Muscle of leg (tissue), 11 donors: ENCODE measurements around the gene PLEKHA7. TPM values are rescaled to one million over a fixed set of nuclear protein-coding genes. Genes with fewer than 3 reads are reported as not detected.
A peak's percentile ranks its signal among the peaks of the same experiment; 100 is the strongest.

Experiments used
- DNase-seq: peaks from one replicate; pipeline ENCODE4 v3.0.0; 2013
- H3K27ac ChIP-seq: one replicate; pipeline ENCODE4 v1.5.1; 2013; ENCODE audit warnings: mild to moderate bottlenecking, low read length, control low read depth
- H3K27me3 ChIP-seq: one replicate; pipeline ENCODE4 v1.6.1; 2013; ENCODE audit warnings: low read length; ENCODE audit not compliant: control insufficient read depth, insufficient read depth
- H3K36me3 ChIP-seq: one replicate; pipeline ENCODE4 v1.6.1; 2013; ENCODE audit warnings: low read length; ENCODE audit not compliant: control insufficient read depth, insufficient read depth
- H3K4me1 ChIP-seq: one replicate; pipeline ENCODE4 v1.6.1; 2013; ENCODE audit warnings: low read length; ENCODE audit not compliant: control insufficient read depth, insufficient read depth
- H3K4me3 ChIP-seq: one replicate; pipeline ENCODE4 v1.5.1; 2013; ENCODE audit warnings: low read length, control low read depth
- H3K9me3 ChIP-seq: replicated peaks from 2 replicates; pipeline ENCODE4 v1.6.1; 2013; ENCODE audit warnings: low read depth, low read length; ENCODE audit not compliant: control insufficient read depth
- WGBS: methylation state at CpG from one replicate; pipeline ENCODE4 v1.1.5; 2013; ENCODE audit warnings: missing lambda C conversion rate; ENCODE audit not compliant: insufficient coverage; 5-methylcytosine and 5-hydroxymethylcytosine counted together
- polyA plus RNA-seq, 8 donors: library from polyadenylated mRNA; unstranded; fragments of 120-200 nt; gene quantifications; one replicate each; pipeline versions ENCODE4 v1.2.1 to v1.2.3, GENCODE V29; 2013; ENCODE audit warnings: inconsistent platforms in 1 of 8, low replicate concordance in 1 of 8; ENCODE audit not compliant: insufficient read length in 8 of 8, insufficient read depth in 1 of 8
- total RNA-seq: library from RNA; stranded (reverse); fragments of 120-200 nt; gene quantifications from one replicate; pipeline ENCODE4 v1.2.4, GENCODE V29; 2013

The PLEKHA7 gene
- total and polyA plus RNA-seq, 9 donors = 2.6 to 7.8 (median 4.2) TPM

DNA sequence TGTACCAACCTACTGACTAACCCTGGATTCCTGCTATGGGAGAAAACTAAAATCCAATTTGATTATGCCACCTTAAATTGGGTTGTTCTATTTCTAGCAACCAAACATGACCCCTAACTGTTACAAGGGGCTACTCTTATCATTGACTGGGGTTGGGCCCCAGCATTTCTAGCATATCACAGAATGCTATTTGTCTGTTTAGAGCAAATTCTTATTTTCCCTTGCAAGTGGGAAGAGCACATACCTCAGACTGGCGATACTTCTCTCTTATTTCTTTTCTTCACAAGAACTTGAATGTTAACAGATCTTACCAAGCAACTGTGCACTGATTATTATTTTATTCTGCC, 182.0 kb downstream of the PLEKHA7 start:
- Histone ChIP-seq H3K27ac (no peak overlapping the region), H3K36me3 (no peaks in the 10 kb centered on the region), H3K4me1 (no peaks in the 10 kb centered on the region), H3K9me3 (no peaks in the 10 kb centered on the region), H3K4me3 (no peak overlapping the region), H3K27me3 (no peaks in the 10 kb centered on the region)
- DNase-seq = no peak
- WGBS = no CpG with 5 or more reads among the region's 1 CpG

- H3K9me3 ChIP-seq = no peaks in the 10 kb centered on the region
- H3K27ac ChIP-seq = no peak overlapping the region
- 43% methylated on average over 7 of the region's 10 CpGs for WGBS
- no peaks in the 10 kb centered on the region for H3K27me3 ChIP-seq
- H3K36me3 ChIP-seq = no peaks in the 10 kb centered on the region
- DNase-seq = no peak
- H3K4me3 ChIP-seq = no peak overlapping the region
- H3K4me1 ChIP-seq = no peaks in the 10 kb centered on the region
Measured at GRCh38 chr11:16831316-16832192, 182.7 kb downstream of the PLEKHA7 start.

- Histone ChIP-seq H3K4me3 (no peak overlapping the region), H3K27me3 (no peaks in the 10 kb centered on the region), H3K4me1 (no peaks in the 10 kb centered on the region), H3K36me3 (peaks cover 4% of the 10 kb centered on the region), H3K9me3 (no peaks in the 10 kb centered on the region), H3K27ac (no peak overlapping the region)
- WGBS = 57% methylated on average over 1 of the region's 2 CpGs
- no peak for DNase-seq
Measured at GRCh38 chr11:16827139-16827538, 187.1 kb downstream of the PLEKHA7 start.

- no peaks in the 10 kb centered on the region for H3K4me1 ChIP-seq
- no peaks in the 10 kb centered on the region for H3K9me3 ChIP-seq
- no peak for DNase-seq
- H3K27me3 ChIP-seq = no peaks in the 10 kb centered on the region
- WGBS = 71% methylated on average over 8 of the region's 9 CpGs
- no peak overlapping the region for H3K4me3 ChIP-seq
- H3K36me3 ChIP-seq = peaks cover 4% of the 10 kb centered on the region
- no peak overlapping the region for H3K27ac ChIP-seq
Measured at GRCh38 chr11:16825968-16826367, 188.2 kb downstream of the PLEKHA7 start.

GRCh38 chr11:16825101-16825500, 189.1 kb downstream of the PLEKHA7 start:
- WGBS = 92% methylated on average over 2 of the region's 5 CpGs
- H3K4me3 ChIP-seq = no peak overlapping the region
- H3K27me3 ChIP-seq = no peaks in the 10 kb centered on the region
- no peaks in the 10 kb centered on the region for H3K9me3 ChIP-seq
- peaks cover 5% of the 10 kb centered on the region for H3K4me1 ChIP-seq
- peaks cover 4% of the 10 kb centered on the region for H3K36me3 ChIP-seq
- no peak for DNase-seq
- H3K27ac ChIP-seq = no peak overlapping the region

DNA sequence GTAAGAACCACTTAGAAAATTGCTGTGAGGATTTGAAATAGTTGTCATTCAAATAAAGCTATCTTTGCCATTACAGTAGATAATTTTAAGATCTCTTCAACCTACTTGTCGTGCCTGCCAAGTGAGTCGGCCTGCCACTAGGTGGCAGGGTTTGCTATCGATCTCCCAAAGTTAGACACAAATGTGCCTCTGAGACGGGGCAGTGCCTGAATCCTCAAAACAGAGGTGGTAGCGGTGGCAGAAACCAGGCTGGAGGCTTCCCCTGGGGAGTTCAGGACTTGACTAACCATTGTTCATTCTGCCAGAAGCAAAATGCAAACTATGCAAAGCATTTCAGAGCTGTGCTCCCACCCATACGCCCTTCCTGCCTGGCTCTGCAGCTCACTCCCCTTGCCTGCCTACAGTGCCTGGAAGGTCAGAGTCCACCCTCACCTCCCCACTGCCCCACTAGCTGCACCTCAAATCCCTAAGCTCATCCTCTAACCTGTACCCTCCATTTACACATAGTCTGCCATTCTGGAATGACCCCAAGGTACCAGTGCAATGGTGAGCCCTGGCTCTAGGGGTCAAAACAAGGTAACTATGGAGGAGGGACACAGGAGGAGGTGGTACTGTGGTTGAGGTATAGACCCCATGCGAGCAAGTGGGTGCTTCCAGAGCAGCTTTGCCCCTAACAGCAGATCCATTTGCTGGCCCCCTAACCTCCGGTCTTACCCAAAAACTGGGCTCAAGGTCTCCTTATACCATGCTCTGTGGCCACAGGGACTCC, 193.7 kb downstream of the PLEKHA7 start:
- Histone ChIP-seq H3K9me3 (no peaks in the 10 kb centered on the region), H3K4me3 (no peak overlapping the region), H3K27ac (no peak overlapping the region), H3K4me1 (peaks cover 6% of the 10 kb centered on the region), H3K36me3 (no peaks in the 10 kb centered on the region), H3K27me3 (no peaks in the 10 kb centered on the region)
- peak; percentile 82 for DNase-seq
- 13% methylated on average over 4 of the region's 8 CpGs for WGBS

DNA sequence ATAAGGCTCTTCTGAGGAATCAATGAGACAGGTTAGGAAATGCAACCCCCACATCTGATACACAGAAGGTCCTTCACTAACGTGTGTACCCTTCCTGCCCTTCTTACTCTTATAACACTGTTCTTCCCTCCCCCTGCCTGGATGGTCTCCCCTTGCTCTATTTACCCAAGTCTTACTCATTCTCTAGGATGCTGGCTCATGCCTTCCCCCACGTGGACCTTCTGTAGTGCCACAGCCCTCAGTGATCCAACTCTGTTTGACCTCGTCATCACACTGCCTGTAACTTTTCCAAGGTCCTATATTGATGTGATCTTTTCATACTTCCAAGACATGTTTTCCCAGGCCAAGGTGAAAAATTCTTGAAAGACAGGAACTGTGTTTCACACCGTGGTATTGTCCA, 195.9 kb downstream of the PLEKHA7 start:
- WGBS = 65% methylated on average over 3 of the region's 4 CpGs
- peaks cover 18% of the 10 kb centered on the region for H3K4me1 ChIP-seq
- no peak for DNase-seq
- H3K4me3 ChIP-seq = no peak overlapping the region
- H3K36me3 ChIP-seq = no peaks in the 10 kb centered on the region
- H3K9me3 ChIP-seq = no peaks in the 10 kb centered on the region
- no peak overlapping the region for H3K27ac ChIP-seq
- peaks cover 4% of the 10 kb centered on the region for H3K27me3 ChIP-seq

DNA sequence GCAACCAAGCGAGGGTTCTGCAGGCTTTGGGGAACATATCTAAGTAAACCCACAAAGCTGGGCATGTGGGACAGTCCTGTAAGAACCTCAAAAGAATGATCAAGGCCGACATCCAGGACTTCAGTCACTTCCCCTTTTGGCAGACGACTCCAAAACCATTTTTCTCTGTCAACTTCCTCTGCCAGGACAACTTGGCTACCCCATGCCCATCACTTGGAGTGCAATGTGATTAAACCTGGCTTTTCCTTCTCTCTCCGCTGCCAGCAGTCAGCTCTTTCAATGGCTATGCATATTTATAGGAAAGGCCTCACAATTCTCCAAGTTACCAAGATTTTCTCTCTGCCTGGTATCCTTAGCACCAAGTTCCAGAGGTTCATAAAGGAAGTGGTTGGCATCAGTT, 196.9 kb downstream of the PLEKHA7 start:
- peak; percentile 25 for DNase-seq
- Histone ChIP-seq H3K27ac (no peak overlapping the region), H3K4me1 (peaks cover 18% of the 10 kb centered on the region), H3K27me3 (peaks cover 4% of the 10 kb centered on the region), H3K4me3 (no peak overlapping the region), H3K36me3 (no peaks in the 10 kb centered on the region), H3K9me3 (no peaks in the 10 kb centered on the region)
- 72% methylated on average over 2 of the region's 4 CpGs for WGBS

- 93% methylated on average over 29 of the region's 32 CpGs for WGBS
- peaks cover 18% of the 10 kb centered on the region for H3K4me1 ChIP-seq
- no peak overlapping the region for H3K27ac ChIP-seq
Measured at GRCh38 chr11:16816358-16817270, 197.6 kb downstream of the PLEKHA7 start.

More at GRCh38 chr11:16816358-16817270, 197.6 kb downstream of the PLEKHA7 start:
- H3K4me3 ChIP-seq = no peak overlapping the region
- H3K9me3 ChIP-seq = no peaks in the 10 kb centered on the region
- no peak for DNase-seq
- H3K36me3 ChIP-seq = no peaks in the 10 kb centered on the region
- peaks cover 4% of the 10 kb centered on the region for H3K27me3 ChIP-seq
